NCI-H1694 treated with DMSO at 0.1 percent for 48 hours (cell line): Measurements from ENCODE around the gene NDUFA12.

Experiments used
- DNase-seq: peaks from one replicate; lab custom pipeline; 2025; lab: John Stamatoyannopoulos, UW

Gene NDUFA12

GRCh38 chr12:94940771-94941170, 62.7 kb downstream of the NDUFA12 start:
- DNase-seq, result no peak

DNA sequence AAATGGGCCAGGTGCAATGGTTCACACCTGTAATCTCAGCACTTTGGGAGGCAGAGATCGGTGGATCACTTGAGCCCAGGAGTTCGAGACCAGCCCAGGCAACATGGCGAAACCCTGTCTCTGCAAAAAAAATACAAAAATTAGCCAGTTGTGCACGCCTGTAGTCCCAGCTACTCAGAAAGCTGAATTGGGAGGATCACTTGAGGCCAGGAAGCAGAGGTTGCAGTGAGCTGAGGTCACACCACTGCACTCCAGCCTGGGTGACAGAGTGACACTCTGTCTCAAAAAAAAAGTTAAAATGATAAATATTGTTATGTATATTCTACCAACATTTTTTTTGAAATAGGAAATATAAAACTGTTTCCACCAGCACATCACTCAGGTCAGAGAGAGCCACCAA, 64.9 kb downstream of the NDUFA12 start:
- no peak for DNase-seq

DNA sequence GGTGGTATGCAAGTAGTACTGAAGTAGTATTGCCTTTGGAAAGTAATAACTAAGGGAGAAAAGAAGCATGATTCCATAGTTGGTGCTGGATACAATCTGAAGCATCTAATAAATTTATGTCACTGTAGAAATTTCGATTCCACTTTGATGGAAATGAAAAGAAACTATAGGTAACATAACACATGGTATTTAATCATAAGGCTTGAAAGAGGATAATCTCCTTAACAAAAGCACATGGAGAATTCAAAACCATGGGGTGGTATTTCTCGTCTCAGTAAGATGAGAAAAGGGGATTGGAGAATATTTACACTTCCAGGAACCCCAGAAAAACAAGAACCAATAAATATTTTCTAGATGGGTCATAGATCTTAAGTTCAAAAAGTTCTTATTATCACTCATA, 72.7 kb downstream of the NDUFA12 start:
- no peak for DNase-seq

- no peak for DNase-seq
Observed at GRCh38 chr12:94930216-94930654, 73.3 kb downstream of the NDUFA12 start.

DNA sequence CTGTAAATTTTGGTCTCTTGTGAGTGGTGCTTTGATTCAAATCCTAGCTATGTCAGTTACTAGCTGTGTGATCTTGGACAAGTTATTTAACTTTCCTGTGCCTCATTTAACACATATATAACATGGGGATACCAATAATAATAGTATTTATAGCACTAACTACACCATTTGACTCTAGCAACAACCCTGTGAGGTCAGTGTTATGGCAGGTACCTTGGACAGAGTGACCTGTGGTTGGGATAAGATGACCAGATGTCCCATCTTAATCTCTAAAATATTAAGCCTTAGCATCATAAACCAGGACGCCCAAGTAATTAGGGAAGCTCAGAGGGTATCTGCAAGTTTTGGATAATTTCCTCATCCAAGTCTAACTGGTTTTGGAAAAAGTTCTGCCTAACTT, 73.7 kb downstream of the NDUFA12 start:
- DNase-seq, result no peak

- DNase-seq, result no peak
Observed at GRCh38 chr12:94925729-94926128, 77.8 kb downstream of the NDUFA12 start.

- DNase-seq, result no peak
Observed at GRCh38 chr12:94925206-94925605, 78.3 kb downstream of the NDUFA12 start.

GRCh38 chr12:94922561-94922960, 80.9 kb downstream of the NDUFA12 start:
- DNase-seq, result no peak
